ENCODE data around the gene PBX1.

DNA sequence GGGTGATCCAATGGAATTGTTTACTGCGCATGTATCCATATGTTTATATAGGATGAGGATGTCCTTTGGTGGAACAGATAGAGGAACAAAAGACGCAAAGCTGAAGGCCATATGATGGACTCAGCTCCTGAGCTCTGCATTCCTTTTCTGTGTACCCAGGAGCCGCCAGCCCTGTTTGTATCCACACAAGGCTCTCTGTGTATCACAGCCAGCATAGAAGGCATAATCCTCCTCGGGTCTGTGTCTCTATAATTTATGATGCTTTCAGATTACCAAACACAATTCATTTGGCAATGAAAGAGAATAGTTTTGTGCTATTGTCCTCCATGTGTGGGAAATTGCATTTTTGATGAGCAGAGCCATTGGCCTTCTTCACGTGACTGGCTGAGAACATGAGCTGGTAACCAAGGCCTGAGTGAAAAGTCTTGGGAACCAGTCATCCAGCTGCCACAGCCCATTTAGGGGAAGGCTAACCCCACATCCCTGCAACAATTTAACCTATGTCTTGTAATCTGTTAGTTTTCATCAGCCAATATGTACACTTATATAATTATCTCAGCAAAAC is 119.2 kb downstream of the PBX1 start:
- TF ChIP-seq POLR2A (IDR thresholded peaks at IDR 0.05) (no peak), EP300 (IDR thresholded peaks at IDR 0.05) (no peak)
- TF ChIP-seq, protein P1, sequence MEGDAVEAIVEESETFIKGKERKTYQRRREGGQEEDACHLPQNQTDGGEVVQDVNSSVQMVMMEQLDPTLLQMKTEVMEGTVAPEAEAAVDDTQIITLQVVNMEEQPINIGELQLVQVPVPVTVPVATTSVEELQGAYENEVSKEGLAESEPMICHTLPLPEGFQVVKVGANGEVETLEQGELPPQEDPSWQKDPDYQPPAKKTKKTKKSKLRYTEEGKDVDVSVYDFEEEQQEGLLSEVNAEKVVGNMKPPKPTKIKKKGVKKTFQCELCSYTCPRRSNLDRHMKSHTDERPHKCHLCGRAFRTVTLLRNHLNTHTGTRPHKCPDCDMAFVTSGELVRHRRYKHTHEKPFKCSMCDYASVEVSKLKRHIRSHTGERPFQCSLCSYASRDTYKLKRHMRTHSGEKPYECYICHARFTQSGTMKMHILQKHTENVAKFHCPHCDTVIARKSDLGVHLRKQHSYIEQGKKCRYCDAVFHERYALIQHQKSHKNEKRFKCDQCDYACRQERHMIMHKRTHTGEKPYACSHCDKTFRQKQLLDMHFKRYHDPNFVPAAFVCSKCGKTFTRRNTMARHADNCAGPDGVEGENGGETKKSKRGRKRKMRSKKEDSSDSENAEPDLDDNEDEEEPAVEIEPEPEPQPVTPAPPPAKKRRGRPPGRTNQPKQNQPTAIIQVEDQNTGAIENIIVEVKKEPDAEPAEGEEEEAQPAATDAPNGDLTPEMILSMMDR (IDR thresholded peaks at IDR 0.05) = no peak
